Hepatocyte (in vitro differentiated cells): ENCODE measurements around the gene ROR1.

Source experiments
- EZH2 ChIP-seq: fragments of 200-600 bp; sonication (generic); IDR thresholded peaks from 2 replicates; pipeline ENCODE4 v1.6.1; 2016; ENCODE audit warnings: antibody characterized with exemption, mild to moderate bottlenecking, borderline replicate concordance
- EZH2phosphoT487 ChIP-seq: fragments of 200-600 bp; sonication (generic); IDR thresholded peaks from one replicate; pipeline ENCODE4 v1.6.1; 2018; ENCODE audit warnings: antibody characterized with exemption, mild to moderate bottlenecking, low read depth, moderate library complexity; ENCODE audit not compliant: unreplicated experiment, severe bottlenecking
- TF ChIP-seq, protein P1 (sequence below): fragments of 200-600 bp; sonication (generic); IDR thresholded peaks from 2 replicates; pipeline ENCODE4 v1.5.1; 2016; ENCODE audit warnings: antibody characterized with exemption, mild to moderate bottlenecking; ENCODE audit not compliant: poor library complexity

DNA sequence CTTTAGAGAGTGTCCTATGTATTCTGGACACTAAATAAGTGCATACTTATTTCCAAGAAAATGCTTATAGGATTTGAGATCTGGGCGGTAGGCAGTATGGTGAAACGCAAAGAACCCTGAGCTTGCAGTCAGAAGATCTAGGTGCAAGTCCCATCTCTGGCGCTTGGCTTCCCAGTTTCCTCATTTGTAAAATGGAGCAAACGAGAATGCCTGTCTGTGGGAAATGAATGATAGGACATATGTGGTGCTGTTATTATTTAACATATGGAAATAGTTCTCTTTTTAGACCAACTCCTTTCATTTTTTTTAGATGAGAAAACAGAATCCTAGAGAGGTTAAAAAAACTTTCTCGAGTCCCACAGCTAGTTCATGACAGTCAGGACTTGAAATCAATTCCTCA is 25.2 kb upstream of the ROR1 start:
- TF ChIP-seq, protein P1, sequence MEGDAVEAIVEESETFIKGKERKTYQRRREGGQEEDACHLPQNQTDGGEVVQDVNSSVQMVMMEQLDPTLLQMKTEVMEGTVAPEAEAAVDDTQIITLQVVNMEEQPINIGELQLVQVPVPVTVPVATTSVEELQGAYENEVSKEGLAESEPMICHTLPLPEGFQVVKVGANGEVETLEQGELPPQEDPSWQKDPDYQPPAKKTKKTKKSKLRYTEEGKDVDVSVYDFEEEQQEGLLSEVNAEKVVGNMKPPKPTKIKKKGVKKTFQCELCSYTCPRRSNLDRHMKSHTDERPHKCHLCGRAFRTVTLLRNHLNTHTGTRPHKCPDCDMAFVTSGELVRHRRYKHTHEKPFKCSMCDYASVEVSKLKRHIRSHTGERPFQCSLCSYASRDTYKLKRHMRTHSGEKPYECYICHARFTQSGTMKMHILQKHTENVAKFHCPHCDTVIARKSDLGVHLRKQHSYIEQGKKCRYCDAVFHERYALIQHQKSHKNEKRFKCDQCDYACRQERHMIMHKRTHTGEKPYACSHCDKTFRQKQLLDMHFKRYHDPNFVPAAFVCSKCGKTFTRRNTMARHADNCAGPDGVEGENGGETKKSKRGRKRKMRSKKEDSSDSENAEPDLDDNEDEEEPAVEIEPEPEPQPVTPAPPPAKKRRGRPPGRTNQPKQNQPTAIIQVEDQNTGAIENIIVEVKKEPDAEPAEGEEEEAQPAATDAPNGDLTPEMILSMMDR, result no peak
- no peak for TF ChIP-seq EZH2phosphoT487
- no peak for TF ChIP-seq EZH2
